Neural crest cell (in vitro differentiated cells): ENCODE results near the gene C3orf70. TPM values are rescaled to one million over a fixed set of nuclear protein-coding genes. Genes with fewer than 3 reads are reported as not detected.

Experiments
- DNase-seq: peaks from one replicate; pipeline ENCODE4 v3.0.0; 2021; ENCODE audit warnings: low read depth, mixed read lengths, low spot score
- H3K27ac Mint-ChIP-seq: one replicate; pipeline ENCODE4 v1.8.0; 2021; ENCODE audit warnings: mild to moderate bottlenecking, mixed read lengths; ENCODE audit not compliant: unreplicated experiment
- H3K27me3 Mint-ChIP-seq: 2 replicates; pipeline ENCODE4 v1.8.0; 2021; ENCODE audit warnings: low read depth, mild to moderate bottlenecking, mixed read lengths
- H3K36me3 Mint-ChIP-seq: 2 replicates; pipeline ENCODE4 v1.8.0; 2021; ENCODE audit warnings: low read depth, mild to moderate bottlenecking, mixed read lengths
- H3K4me1 Mint-ChIP-seq: 2 replicates; pipeline ENCODE4 v1.8.0; 2021; ENCODE audit warnings: mixed read lengths
- H3K4me3 Mint-ChIP-seq: one replicate; pipeline ENCODE4 v1.8.0; 2021; ENCODE audit warnings: mild to moderate bottlenecking, mixed read lengths
- H3K9me3 Mint-ChIP-seq: 2 replicates; pipeline ENCODE4 v1.8.0; 2021; ENCODE audit warnings: mixed read lengths
- CTCF ChIP-seq: fragments of 200-600 bp; sonication (generic); conservative IDR thresholded peaks from 2 replicates; pipeline ENCODE4 v1.5.0; 2021; ENCODE audit warnings: antibody characterized with exemption, mild to moderate bottlenecking
- total RNA-seq: library from RNA; stranded (reverse); gene quantifications from 2 replicates; pipeline ENCODE4 v1.2.1, GENCODE V29; 2021

The C3orf70 gene
- total RNA-seq, 1 donor from 2014 or later, result 16.1 TPM

- H3K9me3 Mint-ChIP-seq, result no peaks in the 10 kb centered on the region
- peaks cover 2% of the 10 kb centered on the region for H3K36me3 Mint-ChIP-seq
- no peaks in the 10 kb centered on the region for H3K27me3 Mint-ChIP-seq
- peaks cover 10% of the 10 kb centered on the region for H3K4me1 Mint-ChIP-seq
- H3K27ac Mint-ChIP-seq, result no peak overlapping the region
- TF ChIP-seq CTCF, result no peak
- H3K4me3 Mint-ChIP-seq, result no peak overlapping the region
- DNase-seq, result no peak
Measured at GRCh38 chr3:185131602-185132256, 21.1 kb downstream of the C3orf70 start.

- Mint-ChIP-seq H3K4me3 (no peak overlapping the region), H3K4me1 (no peaks in the 10 kb centered on the region)
Measured at GRCh38 chr3:185129083-185129482, 23.8 kb downstream of the C3orf70 start.

GRCh38 chr3:185126201-185126600 lies 26.7 kb downstream of the C3orf70 start:
- Mint-ChIP-seq H3K9me3 (peaks cover 2% of the 10 kb centered on the region), H3K36me3 (peaks cover 6% of the 10 kb centered on the region), H3K4me1 (no peaks in the 10 kb centered on the region), H3K27me3 (no peaks in the 10 kb centered on the region), H3K27ac (no peak overlapping the region), H3K4me3 (no peak overlapping the region)
- no peak for TF ChIP-seq CTCF
- DNase-seq, result no peak

More at GRCh38 chr3:185129083-185129482, 23.8 kb downstream of the C3orf70 start:
- Mint-ChIP-seq H3K27ac (no peak overlapping the region), H3K9me3 (no peaks in the 10 kb centered on the region), H3K27me3 (no peaks in the 10 kb centered on the region), H3K36me3 (peaks cover 2% of the 10 kb centered on the region)
- no peak for DNase-seq
- TF ChIP-seq CTCF, result no peak

GRCh38 chr3:185120126-185120525 lies 32.7 kb downstream of the C3orf70 start:
- peaks cover 11% of the 10 kb centered on the region for H3K9me3 Mint-ChIP-seq
- no peak for TF ChIP-seq CTCF
- no peaks in the 10 kb centered on the region for H3K4me1 Mint-ChIP-seq
- H3K27ac Mint-ChIP-seq, result no peak overlapping the region
- no peak for DNase-seq
- no peaks in the 10 kb centered on the region for H3K27me3 Mint-ChIP-seq
- H3K36me3 Mint-ChIP-seq, result peaks cover 12% of the 10 kb centered on the region
- H3K4me3 Mint-ChIP-seq, result no peak overlapping the region

- H3K9me3 Mint-ChIP-seq, result peaks cover 4% of the 10 kb centered on the region
- no peak overlapping the region for H3K27ac Mint-ChIP-seq
- no peaks in the 10 kb centered on the region for H3K27me3 Mint-ChIP-seq
- H3K4me3 Mint-ChIP-seq, result no peak overlapping the region
- peaks cover 4% of the 10 kb centered on the region for H3K36me3 Mint-ChIP-seq
- H3K4me1 Mint-ChIP-seq, result no peaks in the 10 kb centered on the region
- DNase-seq, result no peak
- TF ChIP-seq CTCF, result no peak
Measured at GRCh38 chr3:185115371-185115770, 37.5 kb downstream of the C3orf70 start.
